ENCODE data around the gene CIAO3. TPM values are rescaled to one million over a fixed set of nuclear protein-coding genes. Genes with fewer than 3 reads are reported as not detected.

CIAO3 gene
- total RNA-seq, 1 donor from 2014 or later: 39.5 TPM

- peak overlapping the region; percentile 87 for H3K4me3 Mint-ChIP-seq
- H3K36me3 Mint-ChIP-seq (ENCODE audit: low read depth): peaks cover 27% of the 10 kb centered on the region
- H3K27me3 Mint-ChIP-seq: no peaks in the 10 kb centered on the region
- DNase-seq: no peak
- H3K9me3 Mint-ChIP-seq: no peaks in the 10 kb centered on the region
- H3K27ac Mint-ChIP-seq: peak overlapping the region; percentile 72
- intact Hi-C loops (cut with micrococcal nuclease): loop anchor here (5.0 kb wide), 1 partner anchor 45 kb away; the partner anchor contains the start of genes CCDC78 and HAGHL
- H3K4me1 Mint-ChIP-seq: peaks cover 14% of the 10 kb centered on the region
Measured at GRCh38 chr16:682493-683395, 58.1 kb downstream of the CIAO3 start.

- peaks cover 27% of the 10 kb centered on the region for H3K36me3 Mint-ChIP-seq (ENCODE audit: low read depth)
Measured at GRCh38 chr16:681746-682427, 58.9 kb downstream of the CIAO3 start.

GRCh38 chr16:680967-681745 lies 59.6 kb downstream of the CIAO3 start:
- intact Hi-C loops (cut with micrococcal nuclease): loop anchor here (5.0 kb wide), 1 partner anchor 46 kb away; the partner anchor contains the start of genes CCDC78 and HAGHL
- DNase-seq: peak; percentile 74

More at GRCh38 chr16:681746-682427, 58.9 kb downstream of the CIAO3 start:
- intact Hi-C loops (cut with micrococcal nuclease): loop anchor here (5.0 kb wide), 1 partner anchor 45 kb away; the partner anchor contains the start of genes CCDC78 and HAGHL
- Mint-ChIP-seq H3K9me3 (no peaks in the 10 kb centered on the region), H3K4me3 (peak overlapping the region; percentile 87), H3K27me3 (no peaks in the 10 kb centered on the region), H3K4me1 (peaks cover 14% of the 10 kb centered on the region), H3K27ac (peak overlapping the region; percentile 56)
- no peak for DNase-seq

GRCh38 chr16:680625-680945 lies 60.2 kb downstream of the CIAO3 start:
- H3K27ac Mint-ChIP-seq: no peak overlapping the region
- H3K4me3 Mint-ChIP-seq: peak overlapping the region; percentile 87
- no peaks in the 10 kb centered on the region for H3K9me3 Mint-ChIP-seq
- DNase-seq: no peak
- H3K36me3 Mint-ChIP-seq (ENCODE audit: low read depth): peaks cover 20% of the 10 kb centered on the region
- no peaks in the 10 kb centered on the region for H3K27me3 Mint-ChIP-seq
- peaks cover 14% of the 10 kb centered on the region for H3K4me1 Mint-ChIP-seq
- intact Hi-C loops (cut with micrococcal nuclease): loop anchor here (5.0 kb wide), 1 partner anchor 47 kb away; the partner anchor contains the start of genes CCDC78 and HAGHL

More at GRCh38 chr16:680967-681745, 59.6 kb downstream of the CIAO3 start:
- no peaks in the 10 kb centered on the region for H3K27me3 Mint-ChIP-seq
- no peaks in the 10 kb centered on the region for H3K9me3 Mint-ChIP-seq
- H3K4me3 Mint-ChIP-seq: peak overlapping the region; percentile 87
- peaks cover 14% of the 10 kb centered on the region for H3K4me1 Mint-ChIP-seq
- peak overlapping the region; percentile 56 for H3K27ac Mint-ChIP-seq
- H3K36me3 Mint-ChIP-seq (ENCODE audit: low read depth): peaks cover 24% of the 10 kb centered on the region

GRCh38 chr16:679814-680624 lies 60.8 kb downstream of the CIAO3 start, which contains the start of gene STUB1:
Gene STUB1, plus strand, starts transcription at chr16:680410. Its CDS starts 116 bp downstream, at chr16:680526.
- peak; percentile 96 for DNase-seq
- Mint-ChIP-seq H3K4me1 (peaks cover 16% of the 10 kb centered on the region), H3K4me3 (peak within 1 kb of the TSS; percentile 87), H3K36me3 (ENCODE audit: low read depth) (peaks cover 22% of the 10 kb centered on the region), H3K9me3 (no peaks in the 10 kb centered on the region), H3K27ac (peak within 1 kb of the TSS; percentile 84), H3K27me3 (peaks cover 3% of the 10 kb centered on the region)
- intact Hi-C loops (cut with micrococcal nuclease): loop anchor here (1.0 to 5.0 kb wide), 2 partner anchors 12 to 47 kb away; partner anchors contain the start of genes CCDC78, HAGHL and RHOT2

Other genes with a start within 250 kb of the CIAO3 start
- 121 and 124 TPM in 2 replicates for gene CAPN15, start 213.3 kb downstream of the CIAO3 start, total RNA-seq
- not detected in 2 replicates for gene PRR35, start 180.6 kb downstream of the CIAO3 start, total RNA-seq
- 1.1 TPM in 2 replicates for gene NHLRC4, start 174.0 kb downstream of the CIAO3 start, total RNA-seq
- 43.2 and 50.3 TPM in 2 replicates for gene PIGQ, start 171.0 kb downstream of the CIAO3 start, total RNA-seq
- gene RAB40C, start 150.9 kb downstream of the CIAO3 start, total RNA-seq: 12.5 and 16.5 TPM in 2 replicates
- gene WFIKKN1, start 110.0 kb downstream of the CIAO3 start, total RNA-seq: 0.44 and 0.45 TPM in 2 replicates
- 146 and 153 TPM in 2 replicates for gene METTL26, start 104.7 kb downstream of the CIAO3 start, total RNA-seq
- gene MCRIP2, start 99.2 kb downstream of the CIAO3 start, total RNA-seq: 71.2 and 73.0 TPM in 2 replicates
- 99.9 and 111 TPM in 2 replicates for gene WDR90, start 91.6 kb downstream of the CIAO3 start, total RNA-seq
- gene RHOT2, start 72.9 kb downstream of the CIAO3 start, total RNA-seq: 172 and 183 TPM in 2 replicates
- gene RHBDL1, start 65.3 kb downstream of the CIAO3 start, total RNA-seq: 1.1 and 1.2 TPM in 2 replicates
- 90.2 and 93.8 TPM in 2 replicates for gene STUB1, start 60.6 kb downstream of the CIAO3 start, total RNA-seq
- gene JMJD8, start 56.7 kb downstream of the CIAO3 start, total RNA-seq: 60.3 and 61.1 TPM in 2 replicates
- gene WDR24, start 50.6 kb downstream of the CIAO3 start, total RNA-seq: 22.4 and 24.1 TPM in 2 replicates
- 6.4 and 6.8 TPM in 2 replicates for gene FBXL16, start 35.2 kb downstream of the CIAO3 start, total RNA-seq
- gene METRN, start 25.9 kb downstream of the CIAO3 start, total RNA-seq: 27.7 and 30.2 TPM in 2 replicates
- 38.5 and 56.3 TPM in 2 replicates for gene ANTKMT, start 19.9 kb downstream of the CIAO3 start, total RNA-seq
- 6.9 and 8.0 TPM in 2 replicates for gene CCDC78, start 14.6 kb downstream of the CIAO3 start, total RNA-seq
- 13.1 and 20.9 TPM in 2 replicates for gene HAGHL, start 13.9 kb downstream of the CIAO3 start, total RNA-seq
- not detected in 2 replicates for gene MSLN, start 19.7 kb upstream of the CIAO3 start, total RNA-seq
- 43.9 and 45.0 TPM in 2 replicates for gene RPUSD1, start 47.4 kb upstream of the CIAO3 start, total RNA-seq
- 141 and 147 TPM in 2 replicates for gene CHTF18, start 47.6 kb upstream of the CIAO3 start, total RNA-seq
- gene GNG13, start 59.7 kb upstream of the CIAO3 start, total RNA-seq: not detected in 2 replicates
- 10.4 and 11.9 TPM in 2 replicates for gene LMF1, start 230.0 kb upstream of the CIAO3 start, total RNA-seq
- gene SOX8, start 240.8 kb upstream of the CIAO3 start, total RNA-seq: 0.77 and 0.92 TPM in 2 replicates